DOHH2 (cell line): ENCODE results near the gene CLIC1.

Experiments
- H3F3A ChIP-seq: fragments of 200-600 bp; sonication (generic), shearing (Covaris generic); 2 replicates; pipeline ENCODE4 v1.6.0; 2016; ENCODE audit warnings: antibody characterized with exemption, mild to moderate bottlenecking; ENCODE audit not compliant: control insufficient read depth, insufficient read depth
- H3K27ac ChIP-seq: fragments of 200-600 bp; sonication (generic); 2 replicates; pipeline ENCODE4 v1.5.1; 2014; ENCODE audit warnings: low read depth, mild to moderate bottlenecking, low read length, moderate library complexity
- H3K27me3 ChIP-seq: fragments of 200-600 bp; sonication (generic); 2 replicates; pipeline ENCODE4 v1.6.1; 2014; ENCODE audit warnings: mild to moderate bottlenecking, low read length, mixed read lengths; ENCODE audit not compliant: control insufficient read depth
- H3K36me3 ChIP-seq: fragments of 200-600 bp; sonication (generic); 2 replicates; pipeline ENCODE4 v1.6.1; 2014; ENCODE audit warnings: mild to moderate bottlenecking, low read length, moderate library complexity, mixed read lengths; ENCODE audit not compliant: control insufficient read depth
- H3K4me1 ChIP-seq: fragments of 200-600 bp; sonication (generic); 2 replicates; pipeline ENCODE4 v1.6.1; 2014; ENCODE audit warnings: mild to moderate bottlenecking, low read length, mixed read lengths; ENCODE audit not compliant: control insufficient read depth
- H3K4me2 ChIP-seq: fragments of 200-600 bp; sonication (generic); 2 replicates; pipeline ENCODE4 v1.6.0; 2014; ENCODE audit warnings: mild to moderate bottlenecking, low read length, moderate library complexity
- H3K4me3 ChIP-seq: fragments of 200-600 bp; sonication (generic); 2 replicates; pipeline ENCODE4 v1.5.1; 2014; ENCODE audit warnings: mild to moderate bottlenecking, low read length, mixed read lengths
- H3K79me2 ChIP-seq: fragments of 200-600 bp; sonication (generic); 2 replicates; pipeline ENCODE4 v1.6.1; 2014; ENCODE audit warnings: mild to moderate bottlenecking, low read length, mixed read lengths; ENCODE audit not compliant: control insufficient read depth
- H3K9me2 ChIP-seq: fragments of 200-600 bp; sonication (generic); replicated peaks from 2 replicates; pipeline ENCODE4 v1.6.1; 2014; ENCODE audit warnings: mild to moderate bottlenecking, low read length, mixed read lengths; ENCODE audit not compliant: control insufficient read depth
- H3K9me3 ChIP-seq: fragments of 200-600 bp; sonication (generic); 2 replicates; pipeline ENCODE4 v1.6.1; 2014; ENCODE audit warnings: antibody characterized with exemption, low read length, mixed read lengths; ENCODE audit not compliant: control insufficient read depth, insufficient read depth
- H4K20me1 ChIP-seq: fragments of 200-600 bp; sonication (generic); 2 replicates; pipeline ENCODE4 v1.6.0; 2014; ENCODE audit warnings: low read depth, mild to moderate bottlenecking, antibody characterized with exemption, low read length, moderate library complexity; ENCODE audit not compliant: control insufficient read depth, insufficient read depth
- EZH2phosphoT487 ChIP-seq: fragments of 200-600 bp; sonication (generic); IDR thresholded peaks from 2 replicates; pipeline ENCODE4 v1.6.1; 2017; ENCODE audit warnings: borderline replicate concordance, mild to moderate bottlenecking, antibody characterized with exemption, low read length, moderate library complexity, mixed read lengths
- TF ChIP-seq, protein P1 (sequence below): fragments of 200-600 bp; sonication (generic); IDR thresholded peaks from one replicate; pipeline ENCODE4 v1.5.1; 2014; ENCODE audit warnings: antibody characterized with exemption, mild to moderate bottlenecking, low read depth, low read length; ENCODE audit not compliant: poor library complexity, severe bottlenecking

CLIC1 gene

GRCh38 chr6:31686483-31686882, 49.8 kb downstream of the CLIC1 start:
- H3K4me3 ChIP-seq: no peak overlapping the region
- peaks cover 41% of the 10 kb centered on the region for H3K36me3 ChIP-seq
- no peak overlapping the region for H3K27ac ChIP-seq

GRCh38 chr6:31683591-31683990, 52.7 kb downstream of the CLIC1 start:
- TF ChIP-seq EZH2phosphoT487: no peak
- TF ChIP-seq, protein P1, sequence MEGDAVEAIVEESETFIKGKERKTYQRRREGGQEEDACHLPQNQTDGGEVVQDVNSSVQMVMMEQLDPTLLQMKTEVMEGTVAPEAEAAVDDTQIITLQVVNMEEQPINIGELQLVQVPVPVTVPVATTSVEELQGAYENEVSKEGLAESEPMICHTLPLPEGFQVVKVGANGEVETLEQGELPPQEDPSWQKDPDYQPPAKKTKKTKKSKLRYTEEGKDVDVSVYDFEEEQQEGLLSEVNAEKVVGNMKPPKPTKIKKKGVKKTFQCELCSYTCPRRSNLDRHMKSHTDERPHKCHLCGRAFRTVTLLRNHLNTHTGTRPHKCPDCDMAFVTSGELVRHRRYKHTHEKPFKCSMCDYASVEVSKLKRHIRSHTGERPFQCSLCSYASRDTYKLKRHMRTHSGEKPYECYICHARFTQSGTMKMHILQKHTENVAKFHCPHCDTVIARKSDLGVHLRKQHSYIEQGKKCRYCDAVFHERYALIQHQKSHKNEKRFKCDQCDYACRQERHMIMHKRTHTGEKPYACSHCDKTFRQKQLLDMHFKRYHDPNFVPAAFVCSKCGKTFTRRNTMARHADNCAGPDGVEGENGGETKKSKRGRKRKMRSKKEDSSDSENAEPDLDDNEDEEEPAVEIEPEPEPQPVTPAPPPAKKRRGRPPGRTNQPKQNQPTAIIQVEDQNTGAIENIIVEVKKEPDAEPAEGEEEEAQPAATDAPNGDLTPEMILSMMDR: no peak
- H3K4me2 ChIP-seq: no peak overlapping the region
- H3K9me3 ChIP-seq: no peaks in the 10 kb centered on the region
- H3K79me2 ChIP-seq: no peaks in the 10 kb centered on the region
- H4K20me1 ChIP-seq: no peaks in the 10 kb centered on the region
- H3K4me3 ChIP-seq: no peak overlapping the region
- H3K4me1 ChIP-seq: peaks cover 16% of the 10 kb centered on the region
- H3K36me3 ChIP-seq: peaks cover 18% of the 10 kb centered on the region
- H3K9me2 ChIP-seq: no peaks in the 10 kb centered on the region
- no peak overlapping the region for H3K27ac ChIP-seq
- H3F3A ChIP-seq: peaks cover 2% of the 10 kb centered on the region; the same call in 1 of the 2 replicates
- H3K27me3 ChIP-seq: peaks cover 13% of the 10 kb centered on the region

More at GRCh38 chr6:31686483-31686882, 49.8 kb downstream of the CLIC1 start:
- Histone ChIP-seq H3K79me2 (no peaks in the 10 kb centered on the region), H4K20me1 (no peaks in the 10 kb centered on the region), H3K9me2 (no peaks in the 10 kb centered on the region), H3K4me2 (no peak overlapping the region), H3K4me1 (peaks cover 20% of the 10 kb centered on the region), H3K9me3 (no peaks in the 10 kb centered on the region), H3K27me3 (no peaks in the 10 kb centered on the region), H3F3A (no peaks in the 10 kb centered on the region; the same call in 1 of the 2 replicates)
- TF ChIP-seq, protein P1: no peak
- no peak for TF ChIP-seq EZH2phosphoT487

GRCh38 chr6:31681135-31681671, 55.1 kb downstream of the CLIC1 start:
- Histone ChIP-seq H3K9me2 (no peaks in the 10 kb centered on the region), H3K27ac (no peak overlapping the region), H3K4me3 (peak overlapping the region; percentile 62), H3F3A (peaks cover 5% of the 10 kb centered on the region; the same call in 1 of the 2 replicates), H3K27me3 (peaks cover 26% of the 10 kb centered on the region), H3K4me1 (peaks cover 16% of the 10 kb centered on the region), H3K79me2 (no peaks in the 10 kb centered on the region), H3K9me3 (no peaks in the 10 kb centered on the region), H3K36me3 (no peaks in the 10 kb centered on the region), H3K4me2 (peak overlapping the region; percentile 77), H4K20me1 (no peaks in the 10 kb centered on the region)
- TF ChIP-seq, protein P1: no peak
- TF ChIP-seq EZH2phosphoT487: no peak
